Measurements from ENCODE around the gene ACSL6. TPM values are rescaled to one million over a fixed set of nuclear protein-coding genes. Genes with fewer than 3 reads are reported as not detected.

Gene ACSL6
- total RNA-seq, 1 donor from 2014 or later = 0.98 TPM

DNA sequence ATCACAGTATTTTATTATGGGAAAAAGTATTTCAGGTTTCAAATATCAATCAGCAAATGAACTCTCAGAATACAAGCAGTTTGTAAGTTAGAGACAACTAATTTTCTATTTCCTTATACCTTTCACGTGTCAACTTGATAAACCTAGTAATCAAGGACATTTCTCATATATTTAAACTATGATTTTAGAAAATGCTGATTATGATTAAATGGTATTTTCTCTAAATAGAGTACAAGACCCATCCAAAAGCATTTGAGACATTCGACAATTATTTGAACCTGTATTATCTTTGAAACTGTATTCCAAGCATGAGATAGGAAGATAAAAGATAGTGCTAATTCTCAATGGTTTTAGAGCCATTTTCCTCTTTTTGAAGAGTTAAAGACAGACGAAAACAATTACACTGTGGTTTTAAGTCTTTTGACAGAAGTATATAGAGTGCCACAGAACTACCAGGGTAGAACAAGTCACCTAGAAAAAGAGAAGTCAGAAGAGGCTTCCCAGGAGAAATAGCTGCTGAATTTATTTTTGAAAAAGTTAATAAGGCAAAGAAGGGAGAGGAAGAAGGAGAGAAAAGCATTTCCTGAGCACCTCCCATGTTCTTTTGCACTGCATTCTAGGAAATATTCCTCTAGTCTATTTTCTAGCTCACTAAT is 71.6 kb downstream of the ACSL6 start:
- ATAC-seq (no peak), DNase-seq (no peak)
- TF ChIP-seq, protein P1, sequence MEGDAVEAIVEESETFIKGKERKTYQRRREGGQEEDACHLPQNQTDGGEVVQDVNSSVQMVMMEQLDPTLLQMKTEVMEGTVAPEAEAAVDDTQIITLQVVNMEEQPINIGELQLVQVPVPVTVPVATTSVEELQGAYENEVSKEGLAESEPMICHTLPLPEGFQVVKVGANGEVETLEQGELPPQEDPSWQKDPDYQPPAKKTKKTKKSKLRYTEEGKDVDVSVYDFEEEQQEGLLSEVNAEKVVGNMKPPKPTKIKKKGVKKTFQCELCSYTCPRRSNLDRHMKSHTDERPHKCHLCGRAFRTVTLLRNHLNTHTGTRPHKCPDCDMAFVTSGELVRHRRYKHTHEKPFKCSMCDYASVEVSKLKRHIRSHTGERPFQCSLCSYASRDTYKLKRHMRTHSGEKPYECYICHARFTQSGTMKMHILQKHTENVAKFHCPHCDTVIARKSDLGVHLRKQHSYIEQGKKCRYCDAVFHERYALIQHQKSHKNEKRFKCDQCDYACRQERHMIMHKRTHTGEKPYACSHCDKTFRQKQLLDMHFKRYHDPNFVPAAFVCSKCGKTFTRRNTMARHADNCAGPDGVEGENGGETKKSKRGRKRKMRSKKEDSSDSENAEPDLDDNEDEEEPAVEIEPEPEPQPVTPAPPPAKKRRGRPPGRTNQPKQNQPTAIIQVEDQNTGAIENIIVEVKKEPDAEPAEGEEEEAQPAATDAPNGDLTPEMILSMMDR (IDR thresholded peaks at IDR 0.05) = no peak
- Histone ChIP-seq H3K36me3 (no peaks in the 10 kb centered on the region), H3K27ac (no peak overlapping the region), H3K4me3 (no peak overlapping the region), H3K4me1 (no peaks in the 10 kb centered on the region), H3K27me3 (no peaks in the 10 kb centered on the region), H3K9me3 (no peaks in the 10 kb centered on the region)
- intact Hi-C loops (cut with DNase I) = no loop called here

DNA sequence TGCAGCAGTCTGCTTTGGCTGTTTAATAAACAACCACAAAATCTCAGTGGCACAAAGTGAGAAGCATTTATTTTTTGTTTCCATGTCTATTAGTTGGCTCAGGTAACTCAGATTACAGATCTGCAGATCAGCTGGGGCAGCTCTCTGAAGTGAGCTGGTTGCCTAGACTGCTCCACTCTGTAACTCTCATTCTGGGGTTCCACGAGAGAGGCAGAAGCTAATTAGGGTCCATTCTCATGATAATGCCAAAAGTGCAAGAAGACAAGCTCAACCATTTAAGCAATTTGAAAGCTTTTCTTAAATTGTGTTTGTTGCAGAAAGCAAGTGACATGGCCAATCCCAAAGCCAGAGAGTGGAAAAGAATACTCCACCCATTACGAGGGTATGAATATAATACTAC is 79.2 kb downstream of the ACSL6 start:
- Histone ChIP-seq H3K4me3 (no peak overlapping the region), H3K27ac (no peak overlapping the region), H3K27me3 (peaks cover 7% of the 10 kb centered on the region), H3K36me3 (no peaks in the 10 kb centered on the region), H3K9me3 (peaks cover 2% of the 10 kb centered on the region), H3K4me1 (no peaks in the 10 kb centered on the region)
- TF ChIP-seq, protein P1 (IDR thresholded peaks at IDR 0.05) = no peak
- DNase-seq = no peak
- ATAC-seq = no peak
- intact Hi-C loops (cut with DNase I) = no loop called here

DNA sequence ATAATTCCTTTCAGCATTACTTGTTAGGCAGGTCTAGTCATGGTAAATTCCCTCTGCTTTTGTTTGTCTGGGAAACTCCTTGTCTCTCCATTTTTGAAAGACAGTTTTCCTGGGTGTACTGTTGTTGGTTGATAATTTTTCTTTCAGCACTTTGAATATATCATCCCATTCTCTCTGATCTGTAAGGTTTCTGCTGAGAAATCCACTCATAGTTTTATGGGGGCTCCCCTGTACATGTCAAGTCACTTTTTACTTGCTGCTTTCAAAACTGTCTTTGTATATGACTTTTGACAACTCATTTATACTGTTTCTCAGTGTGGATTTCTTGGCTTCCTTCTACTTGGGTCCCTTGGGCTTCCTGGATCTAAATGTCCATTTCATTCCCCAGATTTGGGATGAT is 82.5 kb downstream of the ACSL6 start:
- TF ChIP-seq, protein P1 (IDR thresholded peaks at IDR 0.05) = no peak
- intact Hi-C loops (cut with DNase I) = no loop called here
- Histone ChIP-seq H3K9me3 (peaks cover 2% of the 10 kb centered on the region), H3K4me1 (no peaks in the 10 kb centered on the region), H3K27ac (no peak overlapping the region), H3K36me3 (no peaks in the 10 kb centered on the region), H3K4me3 (no peak overlapping the region), H3K27me3 (peaks cover 7% of the 10 kb centered on the region)
- DNase-seq (no peak), ATAC-seq (no peak)

DNA sequence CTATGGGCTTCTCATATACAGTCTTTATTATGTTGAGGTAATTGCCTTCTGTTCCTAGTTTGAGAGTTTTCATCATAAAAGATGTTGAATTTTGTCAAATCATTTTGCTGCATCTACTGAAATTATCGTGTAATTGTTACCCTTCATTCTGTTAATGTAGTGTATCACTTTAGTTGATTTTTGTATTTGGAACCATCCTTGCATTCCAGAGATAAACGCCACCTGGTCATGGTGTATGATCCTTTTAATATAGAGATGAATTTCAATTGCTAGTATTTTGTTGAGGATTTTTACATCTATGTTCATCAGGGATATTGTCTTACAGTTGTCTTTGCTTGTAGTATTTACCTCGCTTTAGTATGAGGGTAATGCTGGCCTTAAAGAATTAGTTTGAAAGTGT is 85.3 kb downstream of the ACSL6 start:
- ATAC-seq (no peak), DNase-seq (no peak)
- intact Hi-C loops (cut with DNase I) = no loop called here
- Histone ChIP-seq H3K36me3 (no peaks in the 10 kb centered on the region), H3K4me1 (no peaks in the 10 kb centered on the region), H3K27ac (no peak overlapping the region), H3K27me3 (no peaks in the 10 kb centered on the region), H3K4me3 (no peak overlapping the region), H3K9me3 (peaks cover 2% of the 10 kb centered on the region)
- TF ChIP-seq, protein P1 (IDR thresholded peaks at IDR 0.05) = no peak

DNA sequence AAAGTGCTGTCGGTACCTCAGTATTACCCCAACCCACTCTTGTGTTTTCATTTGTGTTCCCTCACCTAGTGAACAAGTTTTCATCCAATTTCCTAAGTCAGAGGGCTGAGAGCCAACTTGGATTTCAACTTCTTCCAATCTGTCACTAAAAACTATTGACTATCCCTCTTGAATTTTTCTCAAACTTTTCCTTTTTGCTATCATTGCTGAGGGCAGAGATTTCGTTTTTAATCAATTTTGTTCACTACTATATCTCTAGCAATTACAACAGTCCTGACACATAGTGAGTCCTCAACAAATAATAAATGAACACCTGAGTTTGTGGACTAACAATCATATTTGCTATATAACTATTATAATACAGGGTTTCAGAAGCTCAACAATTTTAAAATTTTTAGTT is 95.0 kb downstream of the ACSL6 start:
- Histone ChIP-seq H3K36me3 (no peaks in the 10 kb centered on the region), H3K27me3 (no peaks in the 10 kb centered on the region), H3K9me3 (no peaks in the 10 kb centered on the region), H3K27ac (no peak overlapping the region), H3K4me1 (no peaks in the 10 kb centered on the region), H3K4me3 (no peak overlapping the region)
- intact Hi-C loops (cut with DNase I) = no loop called here
- TF ChIP-seq, protein P1 (IDR thresholded peaks at IDR 0.05) = no peak
- ATAC-seq (no peak), DNase-seq (no peak)

DNA sequence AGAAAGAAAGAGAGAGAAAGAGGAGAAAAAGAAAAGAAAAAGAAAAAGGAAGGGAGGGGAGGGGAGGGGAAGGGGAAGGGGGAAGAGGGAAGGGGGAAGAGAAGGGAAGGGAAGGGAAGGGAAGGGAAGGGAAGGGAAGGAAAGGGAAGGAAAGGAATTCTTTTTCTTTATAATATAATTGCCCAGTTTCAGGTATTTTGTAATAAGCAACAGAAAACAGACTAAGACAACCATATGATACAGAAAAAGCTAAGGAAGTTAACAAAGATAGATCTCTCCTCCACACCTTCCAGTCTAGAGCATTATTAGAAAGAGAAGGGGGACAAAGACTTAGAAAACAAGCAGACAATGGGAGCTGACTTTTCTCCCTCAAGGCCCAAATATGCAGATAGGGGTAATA is 97.0 kb downstream of the ACSL6 start:
- intact Hi-C loops (cut with DNase I) = no loop called here
- Histone ChIP-seq H3K27me3 (no peaks in the 10 kb centered on the region), H3K9me3 (no peaks in the 10 kb centered on the region), H3K4me3 (no peak overlapping the region), H3K36me3 (no peaks in the 10 kb centered on the region), H3K4me1 (no peaks in the 10 kb centered on the region), H3K27ac (no peak overlapping the region)
- no peak for ATAC-seq
- TF ChIP-seq, protein P1 (IDR thresholded peaks at IDR 0.05) = no peak
- no peak for DNase-seq
